Posterior vena cava (tissue), 2 donors: ENCODE results near the gene LENEP. TPM values are rescaled to one million over a fixed set of nuclear protein-coding genes. Genes with fewer than 3 reads are reported as not detected.

ENCODE experiments used
- DNase-seq: peaks from one replicate; pipeline ENCODE4 v3.0.0-alpha.2; 2020; ENCODE audit warnings: low spot score
- intact Hi-C, 2 donors: fragments of 100-400 bp; cut with DNase I; formaldehyde crosslinking; loops; one replicate each; pipeline versions ENCODE4 v1.14.1 to v1.14.2; 2022 to 2023
- microRNA-seq, 2 donors: library from miRNA; unstranded; fragments of <30 nt; microRNA quantifications; one replicate each; pipeline ENCODE4 v1.2.0, GENCODE V29; 2020 to 2021; ENCODE audit warnings: borderline microRNAs expressed in 2 of 2
- total RNA-seq, 2 donors: library from RNA; stranded (reverse); fragmentation: NEBNext Ultra II Directional; extraction: Animal tissue kit (Norgen Biotek cat#: 25700); gene quantifications; one replicate each; pipeline ENCODE4 v1.2.1, GENCODE V29; 2021
- donor health status: DM: yes; HTN: yes; CAD: no.
- donor health status: DM: yes; HTN: yes; CAD: no.

Gene LENEP
- total RNA-seq, 2 donors from 2014 or later, result not detected

DNA sequence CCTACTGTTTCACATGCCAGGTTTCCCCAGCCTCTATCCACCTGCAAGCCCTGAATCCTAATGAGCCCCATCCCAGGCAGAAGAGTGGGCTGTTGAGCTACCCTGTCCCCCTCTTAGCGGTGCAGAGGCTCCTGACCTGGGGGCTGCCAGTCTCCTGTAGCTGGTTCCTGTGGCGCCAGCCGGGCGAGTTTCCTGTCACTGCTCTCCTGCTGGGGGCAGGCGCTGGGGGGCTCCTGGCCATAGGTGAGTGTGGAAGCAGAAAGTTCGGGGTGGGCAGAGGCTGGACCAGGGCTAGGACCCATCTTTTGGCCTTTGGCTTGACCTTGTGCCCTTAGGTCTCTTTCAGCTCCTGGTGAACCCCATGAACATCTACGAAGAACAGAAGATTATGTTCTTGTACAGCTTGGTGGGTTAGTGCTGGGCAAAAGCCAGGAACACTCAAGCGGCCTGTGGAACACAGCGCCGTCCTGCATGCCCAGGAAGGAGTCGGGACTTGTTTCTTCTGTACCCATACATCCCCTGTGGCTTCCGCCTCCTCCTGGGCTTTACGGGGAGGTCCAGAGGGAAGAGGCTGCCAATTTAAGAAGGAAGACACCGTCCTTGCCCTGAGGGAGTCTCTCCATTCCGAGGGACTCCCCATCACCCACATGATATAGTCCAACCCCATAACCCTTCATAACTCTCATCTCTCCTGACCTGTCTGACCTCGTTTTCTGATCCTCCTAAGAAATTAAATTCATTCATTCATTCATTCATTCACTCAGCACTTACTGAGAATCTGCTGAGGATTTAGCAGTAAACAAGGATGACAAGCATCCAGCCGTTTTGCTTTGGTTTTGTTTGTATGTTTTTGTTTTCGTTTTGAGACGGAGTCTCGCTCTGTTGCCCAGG is 41.2 kb downstream of the LENEP start:
- DNase-seq, result no peak
- intact Hi-C loops, result no loop called here

GRCh38 chr1:155035936-155036335 is 42.5 kb downstream of the LENEP start:
- intact Hi-C loops, result no loop called here

DNA sequence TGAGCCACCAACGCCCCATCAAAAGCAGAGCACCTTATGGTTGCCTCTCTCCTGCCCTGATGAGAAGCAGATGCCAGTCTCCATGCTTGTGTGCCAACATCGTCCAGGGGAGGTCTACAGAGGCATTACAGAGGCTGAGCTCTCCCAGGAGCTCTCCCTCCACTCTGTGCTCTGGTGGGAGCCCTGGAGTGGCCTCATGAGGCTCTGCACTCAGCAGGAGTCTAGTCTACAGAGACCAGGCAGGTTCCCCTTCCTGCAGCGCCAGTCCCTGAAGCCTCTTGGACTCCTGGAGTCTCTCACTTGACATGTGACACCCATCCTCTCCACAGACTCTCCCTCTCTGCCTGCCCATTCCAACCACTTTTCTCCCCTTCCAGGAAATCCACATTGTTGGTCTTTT is 43.7 kb downstream of the LENEP start:
- intact Hi-C loops, result no loop called here
- DNase-seq, result no peak

More at GRCh38 chr1:155035936-155036335, 42.5 kb downstream of the LENEP start:
- no peak for DNase-seq

DNA sequence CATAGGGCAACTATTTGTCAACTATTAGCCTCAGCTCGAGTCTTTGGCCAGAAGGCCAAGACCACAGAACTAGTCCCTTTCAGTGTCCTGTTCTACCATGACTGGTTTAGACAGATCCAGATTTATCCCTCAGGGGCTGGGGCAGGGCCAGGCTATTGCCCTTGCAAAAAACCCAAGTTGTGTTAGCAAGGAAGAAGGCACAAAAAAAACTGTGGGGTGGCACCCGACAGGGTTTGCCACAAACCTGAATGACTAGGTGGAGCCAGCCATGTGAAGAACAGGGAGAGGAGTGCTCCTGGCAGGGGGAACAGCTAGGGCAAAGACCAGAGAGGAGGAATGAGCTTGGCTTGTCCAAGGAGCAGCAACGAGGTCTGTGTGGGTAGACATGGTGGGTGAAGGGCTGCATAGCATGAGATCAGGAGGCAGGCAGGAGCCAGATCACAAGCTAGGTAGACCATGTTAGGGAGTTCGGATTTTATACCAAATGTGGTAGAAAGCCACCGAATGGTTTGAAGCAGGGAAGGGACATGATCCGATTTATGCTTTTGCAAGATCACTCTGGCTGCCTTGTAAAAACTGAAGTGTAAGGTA is 44.6 kb downstream of the LENEP start:
- intact Hi-C loops, result no loop called here
- DNase-seq, result no peak

- DNase-seq, result no peak
- intact Hi-C loops, result no loop called here
These were observed 45.4 kb downstream of the LENEP start for GRCh38 chr1:155038602-155039307.

DNA sequence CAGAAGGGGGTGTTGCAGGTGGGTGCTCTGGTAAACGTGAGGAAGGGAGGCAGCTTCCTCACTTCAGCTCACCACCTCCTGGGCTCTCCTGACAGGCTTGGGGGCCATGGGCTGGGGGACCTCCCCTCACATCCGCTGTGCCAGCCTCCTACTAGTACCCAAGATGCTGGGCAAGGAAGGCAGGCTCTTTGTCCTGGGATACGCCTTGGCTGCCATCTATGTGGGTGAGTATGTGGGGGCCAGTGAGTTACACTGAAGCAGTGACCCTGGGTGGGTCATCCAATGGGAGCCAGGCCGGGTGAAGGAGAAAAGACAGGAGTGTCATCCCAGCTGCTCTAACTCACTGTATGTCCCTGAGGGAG is 45.9 kb downstream of the LENEP start:
- intact Hi-C loops, result no loop called here
- no peak for DNase-seq

DNA sequence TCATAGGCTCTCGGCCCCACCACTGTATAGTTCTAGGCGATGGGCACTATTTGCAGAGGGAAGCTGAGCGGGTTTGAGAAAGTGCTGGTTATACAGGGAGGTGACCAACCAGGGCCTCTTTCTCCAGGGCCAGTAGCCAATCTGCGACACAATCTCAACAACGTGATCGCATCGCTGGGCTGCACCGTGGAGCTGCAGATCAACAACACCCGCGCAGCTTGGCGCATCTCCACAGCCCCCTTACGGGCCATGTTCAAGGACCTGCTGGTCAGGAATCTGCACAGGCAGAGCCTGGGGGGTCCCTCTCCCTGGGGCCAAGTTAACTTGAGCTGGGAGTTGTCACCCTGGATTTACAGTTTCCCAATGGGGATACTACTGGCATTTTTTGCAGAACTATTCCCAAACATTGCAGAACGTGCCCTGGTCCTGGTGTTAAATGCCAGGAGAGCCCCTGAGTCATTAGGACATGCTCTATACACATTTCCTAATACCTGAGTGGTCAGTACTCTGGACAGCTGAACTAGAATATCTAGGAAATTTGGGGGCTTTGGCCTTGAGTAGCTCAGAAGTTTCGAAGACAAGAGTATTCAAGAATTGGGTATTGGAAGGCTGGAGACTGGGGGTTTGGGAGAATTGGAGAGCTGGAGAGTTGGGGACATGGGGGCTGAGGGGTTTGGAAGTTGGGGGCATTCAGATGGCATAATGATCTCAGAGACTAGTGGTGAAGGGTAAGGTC is 47.1 kb downstream of the LENEP start:
- no peak for DNase-seq
- intact Hi-C loops, result no loop called here

DNA sequence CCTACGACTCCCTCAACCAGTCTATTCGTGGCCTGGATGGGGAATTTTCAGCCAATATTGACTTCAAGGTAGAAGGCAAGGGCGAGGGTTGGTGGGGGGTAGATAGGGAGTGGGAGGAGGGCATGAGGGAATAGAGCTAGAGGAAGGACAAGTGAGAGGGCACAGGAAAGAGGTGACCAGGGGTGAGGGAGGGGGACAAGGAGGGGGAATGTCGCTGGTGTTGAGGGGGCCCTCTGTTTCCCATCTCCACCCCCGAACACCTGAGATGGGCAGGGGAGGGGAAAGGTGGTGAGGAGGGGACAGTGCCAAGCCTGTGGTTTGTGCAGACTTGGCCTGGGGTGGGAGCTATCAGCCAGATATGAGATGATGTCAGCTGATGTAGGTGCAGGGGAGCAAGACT is 49.4 kb downstream of the LENEP start:
- DNase-seq, result no peak
- intact Hi-C loops, result loop anchor here in 1 of 2 donors (2.0 kb wide), 1 partner anchor 20 kb away; no protein-coding TSS in a partner anchor

- intact Hi-C loops, result loop anchor here in 1 of 2 donors (2.0 kb wide), 1 partner anchor 21 kb away; no protein-coding TSS in a partner anchor
- no peak for DNase-seq
These were observed 49.9 kb downstream of the LENEP start for GRCh38 chr1:155043301-155043702.

DNA sequence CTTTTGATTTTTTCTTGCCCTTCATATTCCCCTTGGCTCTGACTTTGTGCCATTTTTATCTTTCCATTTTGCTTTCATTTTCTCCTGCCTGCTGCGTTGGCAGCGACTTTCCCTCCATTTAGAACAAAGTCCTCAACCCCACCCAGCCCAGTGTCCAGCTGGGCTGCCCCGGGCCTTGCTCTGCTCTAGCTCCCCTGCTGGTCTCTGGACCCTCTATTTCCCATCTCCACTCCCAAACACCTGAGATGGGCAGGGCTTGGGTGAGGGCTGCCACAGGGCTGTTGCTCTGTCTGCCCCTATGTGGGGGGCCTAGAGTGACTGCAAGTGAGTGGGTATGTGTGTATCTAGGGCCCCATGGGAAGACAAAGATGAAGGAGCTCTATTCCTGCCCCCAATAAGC is 50.4 kb downstream of the LENEP start:
- intact Hi-C loops, result loop anchor here in 1 of 2 donors (2.0 kb wide), 2 partner anchors 21 to 41 kb away; no protein-coding TSS in a partner anchor

More for the DNA sequence above, 50.4 kb downstream of the LENEP start:
- DNase-seq, result no peak

Small RNA genes lying within 50 kb of the gene (microRNA-seq; reads per million reads assigned to microRNA genes)
- 0 to 0.26 reads per million in 2 donors for gene MIR4258

Other genes starting within 250 kb of the LENEP start
- 1 to 10 TPM; 1.9 to 2.0 TPM for gene KCNN3, start 123.3 kb upstream of the LENEP start, total RNA-seq
- gene PMVK, start 56.9 kb upstream of the LENEP start, total RNA-seq, result 10 to 100 TPM; 26.5 to 31.5 TPM
- gene PBXIP1, start 37.5 kb upstream of the LENEP start, total RNA-seq, result 100 to 1,000 TPM in 1 of 2 donors, 10 to 100 TPM in 1; 95.3 to 138 TPM
- 10 to 100 TPM; 17.0 to 19.2 TPM for gene PYGO2, start 31.8 kb upstream of the LENEP start, total RNA-seq
- gene SHC1, start 22.8 kb upstream of the LENEP start, total RNA-seq, result 100 to 1,000 TPM; 135 to 149 TPM
- 10 to 100 TPM; 22.5 to 23.4 TPM for gene CKS1B, start 18.9 kb upstream of the LENEP start, total RNA-seq
- gene FLAD1, start 10.2 kb upstream of the LENEP start, total RNA-seq, result 10 to 100 TPM; 18.3 to 21.6 TPM
- gene ZBTB7B, start 9.2 kb downstream of the LENEP start, total RNA-seq, result 10 to 100 TPM; 50.5 to 72.8 TPM
- 1 to 10 TPM in 1 of 2 donors, under 1 TPM in 1; 0.48 to 1.1 TPM for gene DCST2, start 40.2 kb downstream of the LENEP start, total RNA-seq
- not detected for gene DCST1, start 40.2 kb downstream of the LENEP start, total RNA-seq
- gene ADAM15, start 57.7 kb downstream of the LENEP start, total RNA-seq, result 100 to 1,000 TPM; 146 to 178 TPM
- gene EFNA4, start 70.2 kb downstream of the LENEP start, total RNA-seq, result 1 to 10 TPM; 2.0 to 2.6 TPM
- 1 to 10 TPM; 2.0 TPM for gene EFNA3, start 85.3 kb downstream of the LENEP start, total RNA-seq
- 10 to 100 TPM; 12.6 to 13.2 TPM for gene EFNA1, start 134.3 kb downstream of the LENEP start, total RNA-seq
- 10 to 100 TPM; 24.5 TPM for gene SLC50A1, start 142.3 kb downstream of the LENEP start, total RNA-seq
- gene DPM3, start 146.9 kb downstream of the LENEP start, total RNA-seq, result 10 to 100 TPM; 53.1 to 75.2 TPM
- gene KRTCAP2, start 179.7 kb downstream of the LENEP start, total RNA-seq, result 100 to 1,000 TPM; 145 to 146 TPM
- gene TRIM46, start 180.3 kb downstream of the LENEP start, total RNA-seq, result 1 to 10 TPM; 1.3 to 2.1 TPM
- gene THBS3, start 214.3 kb downstream of the LENEP start, total RNA-seq, result 10 to 100 TPM; 46.3 to 96.6 TPM
- 10 to 100 TPM; 20.9 to 26.8 TPM for gene MTX1, start 215.1 kb downstream of the LENEP start, total RNA-seq